Measurements from ENCODE around the gene INO80C. TPM values are rescaled to one million over a fixed set of nuclear protein-coding genes. Genes with fewer than 3 reads are reported as not detected.

Gene INO80C
- total RNA-seq, 1 donor from 2014 or later = 11.3 TPM

DNA sequence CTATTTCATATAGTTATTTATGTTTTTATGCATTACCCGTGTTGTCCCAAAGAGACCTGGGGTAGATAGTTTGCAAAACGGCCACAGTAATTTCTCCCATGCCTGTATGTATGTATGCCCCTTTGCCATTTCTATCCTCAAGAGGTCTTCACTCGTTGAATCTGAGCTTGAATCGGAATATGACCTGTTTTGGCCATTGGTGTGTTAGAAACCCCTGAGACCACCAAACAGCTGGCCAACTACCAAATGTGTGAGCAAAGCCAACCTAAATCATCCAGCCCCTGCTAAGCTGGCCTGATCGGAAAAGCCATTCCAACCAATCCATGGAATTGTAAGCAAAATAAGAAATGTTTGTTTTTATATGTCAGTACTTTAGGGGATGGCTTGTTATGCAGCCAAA, 23.4 kb upstream of the INO80C start:
- no peak overlapping the region for H3K4me3 ChIP-seq (ENCODE audit: low read depth, low read length)
- TF ChIP-seq, protein P1, sequence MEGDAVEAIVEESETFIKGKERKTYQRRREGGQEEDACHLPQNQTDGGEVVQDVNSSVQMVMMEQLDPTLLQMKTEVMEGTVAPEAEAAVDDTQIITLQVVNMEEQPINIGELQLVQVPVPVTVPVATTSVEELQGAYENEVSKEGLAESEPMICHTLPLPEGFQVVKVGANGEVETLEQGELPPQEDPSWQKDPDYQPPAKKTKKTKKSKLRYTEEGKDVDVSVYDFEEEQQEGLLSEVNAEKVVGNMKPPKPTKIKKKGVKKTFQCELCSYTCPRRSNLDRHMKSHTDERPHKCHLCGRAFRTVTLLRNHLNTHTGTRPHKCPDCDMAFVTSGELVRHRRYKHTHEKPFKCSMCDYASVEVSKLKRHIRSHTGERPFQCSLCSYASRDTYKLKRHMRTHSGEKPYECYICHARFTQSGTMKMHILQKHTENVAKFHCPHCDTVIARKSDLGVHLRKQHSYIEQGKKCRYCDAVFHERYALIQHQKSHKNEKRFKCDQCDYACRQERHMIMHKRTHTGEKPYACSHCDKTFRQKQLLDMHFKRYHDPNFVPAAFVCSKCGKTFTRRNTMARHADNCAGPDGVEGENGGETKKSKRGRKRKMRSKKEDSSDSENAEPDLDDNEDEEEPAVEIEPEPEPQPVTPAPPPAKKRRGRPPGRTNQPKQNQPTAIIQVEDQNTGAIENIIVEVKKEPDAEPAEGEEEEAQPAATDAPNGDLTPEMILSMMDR (IDR thresholded peaks at IDR 0.05; ENCODE audit: insufficient read depth, low read length, poor library complexity, severe bottlenecking) = no peak
- no peaks in the 10 kb centered on the region for H3K36me3 ChIP-seq (ENCODE audit: control insufficient read depth, insufficient read depth, low read length)
- DNase-seq (ENCODE audit: low read depth) = no peak
- H3K27me3 ChIP-seq (ENCODE audit: control insufficient read depth, insufficient read depth, low read length) = no peaks in the 10 kb centered on the region

DNA sequence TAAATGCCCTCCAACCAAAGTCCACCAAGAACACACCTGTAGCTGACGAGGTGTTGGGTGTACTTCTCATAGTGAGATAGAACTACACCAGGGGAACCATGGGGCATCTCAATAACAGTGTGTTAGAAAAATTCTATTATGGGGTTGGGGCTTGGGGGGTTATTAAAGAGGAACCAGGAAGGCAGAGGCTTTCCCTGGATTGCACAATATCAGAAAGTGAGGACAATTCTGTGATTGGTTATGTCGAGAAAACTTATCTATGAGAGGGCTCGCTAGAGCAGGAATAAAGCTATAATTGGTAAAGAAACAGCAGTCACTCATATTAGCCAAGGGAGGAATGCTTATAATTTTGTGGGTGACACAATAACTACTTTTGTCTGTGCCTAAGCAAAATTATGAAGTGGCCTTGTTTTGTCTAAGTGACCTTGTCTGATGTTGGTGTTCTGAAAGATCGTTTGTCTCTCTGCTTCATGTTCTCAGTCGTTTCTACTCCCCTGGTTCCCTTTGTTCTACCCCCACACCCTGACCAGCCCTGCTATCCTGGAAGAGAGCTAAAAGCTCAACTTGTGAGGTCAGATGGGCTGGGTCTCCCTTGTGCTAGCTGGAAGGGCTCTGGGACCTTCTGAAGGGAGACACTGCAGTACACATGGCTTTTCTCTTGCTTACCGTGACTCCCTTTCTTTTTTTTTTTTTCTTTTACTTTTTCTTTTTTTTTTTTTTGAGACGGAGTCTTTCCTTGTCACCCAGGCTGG, 21.6 kb upstream of the INO80C start:
- DNase-seq (ENCODE audit: low read depth) = no peak
- TF ChIP-seq, protein P1 (IDR thresholded peaks at IDR 0.05; ENCODE audit: insufficient read depth, low read length, poor library complexity, severe bottlenecking) = no peak
- no peaks in the 10 kb centered on the region for H3K36me3 ChIP-seq (ENCODE audit: control insufficient read depth, insufficient read depth, low read length)
- no peaks in the 10 kb centered on the region for H3K27me3 ChIP-seq (ENCODE audit: control insufficient read depth, insufficient read depth, low read length)
- H3K4me3 ChIP-seq (ENCODE audit: low read depth, low read length) = no peak overlapping the region

DNA sequence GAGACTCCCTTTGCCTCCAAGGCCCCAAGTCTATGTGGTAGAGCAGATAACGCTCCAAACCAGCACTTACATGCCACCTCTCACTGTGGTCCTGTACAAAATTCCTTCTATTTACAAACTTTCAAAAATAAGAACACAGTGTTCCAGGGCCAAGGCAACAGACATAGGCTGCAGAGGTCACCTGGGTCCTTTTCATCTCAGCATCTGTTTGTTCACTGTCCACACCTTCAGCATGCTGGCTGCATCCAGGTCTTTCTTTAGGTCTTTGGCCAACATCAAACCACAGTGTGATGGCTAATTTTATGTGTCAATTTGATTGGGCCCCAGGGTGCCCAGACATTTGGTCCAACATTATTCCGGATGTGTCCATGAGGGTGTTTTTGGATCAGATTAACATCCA, 20.0 kb upstream of the INO80C start:
- no peaks in the 10 kb centered on the region for H3K27me3 ChIP-seq (ENCODE audit: control insufficient read depth, insufficient read depth, low read length)
- no peak for DNase-seq (ENCODE audit: low read depth)
- no peaks in the 10 kb centered on the region for H3K36me3 ChIP-seq (ENCODE audit: control insufficient read depth, insufficient read depth, low read length)
- TF ChIP-seq, protein P1 (IDR thresholded peaks at IDR 0.05; ENCODE audit: insufficient read depth, low read length, poor library complexity, severe bottlenecking) = no peak
- no peak overlapping the region for H3K4me3 ChIP-seq (ENCODE audit: low read depth, low read length)

DNA sequence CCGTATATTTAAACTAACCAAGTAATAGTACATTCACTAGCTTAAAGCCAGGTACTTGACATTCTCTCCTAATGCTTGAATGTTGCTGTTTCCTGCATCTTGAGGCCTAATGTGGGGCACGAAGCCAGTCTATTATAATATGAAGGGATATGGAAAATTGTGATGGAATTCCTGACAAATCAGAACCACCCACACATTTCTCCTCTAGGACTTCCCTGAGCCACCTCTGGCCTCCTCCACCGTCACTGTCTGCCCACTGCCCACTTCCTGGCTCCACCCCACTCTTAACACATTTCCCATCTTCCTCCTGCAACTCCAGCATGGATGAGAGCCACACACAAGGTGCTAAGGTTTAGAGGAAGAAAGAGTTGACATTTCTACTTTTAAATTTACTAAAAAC, 19.0 kb upstream of the INO80C start:
- no peaks in the 10 kb centered on the region for H3K36me3 ChIP-seq (ENCODE audit: control insufficient read depth, insufficient read depth, low read length)
- TF ChIP-seq, protein P1 (IDR thresholded peaks at IDR 0.05; ENCODE audit: insufficient read depth, low read length, poor library complexity, severe bottlenecking) = no peak
- H3K27me3 ChIP-seq (ENCODE audit: control insufficient read depth, insufficient read depth, low read length) = no peaks in the 10 kb centered on the region
- H3K4me3 ChIP-seq (ENCODE audit: low read depth, low read length) = no peak overlapping the region
- DNase-seq (ENCODE audit: low read depth) = no peak

DNA sequence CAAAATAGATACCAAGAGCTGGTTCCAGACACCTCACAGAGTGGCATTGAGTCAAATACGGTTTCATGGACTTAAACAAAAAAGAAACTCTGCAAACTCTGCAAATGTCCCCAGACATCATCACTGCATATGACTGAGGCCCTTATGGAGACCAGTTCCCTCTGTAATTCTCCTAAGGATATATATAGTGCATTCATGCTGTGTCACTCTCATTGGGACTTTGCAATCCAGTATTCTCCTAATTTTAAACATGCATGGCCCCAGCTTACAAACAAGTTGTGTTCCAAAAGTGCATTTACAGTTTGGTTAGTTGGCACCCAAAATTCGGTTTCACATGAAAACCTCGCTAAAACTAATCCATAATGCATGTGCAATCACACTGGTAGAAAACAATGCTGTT, 18.6 kb upstream of the INO80C start:
- H3K36me3 ChIP-seq (ENCODE audit: control insufficient read depth, insufficient read depth, low read length) = no peaks in the 10 kb centered on the region
- DNase-seq (ENCODE audit: low read depth) = no peak
- TF ChIP-seq, protein P1 (IDR thresholded peaks at IDR 0.05; ENCODE audit: insufficient read depth, low read length, poor library complexity, severe bottlenecking) = no peak
- no peak overlapping the region for H3K4me3 ChIP-seq (ENCODE audit: low read depth, low read length)
- H3K27me3 ChIP-seq (ENCODE audit: control insufficient read depth, insufficient read depth, low read length) = no peaks in the 10 kb centered on the region
